IPS-18a (cell line): ENCODE data around the gene ODAD3.

Source experiments
- H3K27ac ChIP-seq: one replicate; pipeline ENCODE4 v1.5.1; 2013; ENCODE audit warnings: low read length
- H3K27me3 ChIP-seq: one replicate; pipeline ENCODE4 v1.6.1; 2013; ENCODE audit warnings: mild to moderate bottlenecking, low read length; ENCODE audit not compliant: control insufficient read depth, insufficient read depth
- H3K36me3 ChIP-seq: one replicate; pipeline ENCODE4 v1.6.1; 2013; ENCODE audit warnings: low read depth, low read length; ENCODE audit not compliant: control insufficient read depth
- H3K4me1 ChIP-seq: one replicate; pipeline ENCODE4 v1.6.1; 2013; ENCODE audit warnings: low read depth, low read length; ENCODE audit not compliant: control insufficient read depth
- H3K4me3 ChIP-seq: one replicate; pipeline ENCODE4 v1.5.1; 2013; ENCODE audit warnings: low read length
- H3K9ac ChIP-seq: one replicate; pipeline ENCODE4 v1.6.1; 2013; ENCODE audit warnings: mild to moderate bottlenecking, low read length, moderate library complexity
- H3K9me3 ChIP-seq: one replicate; pipeline ENCODE4 v1.6.1; 2013; ENCODE audit warnings: low read depth, low read length; ENCODE audit not compliant: control insufficient read depth

ODAD3 gene

DNA sequence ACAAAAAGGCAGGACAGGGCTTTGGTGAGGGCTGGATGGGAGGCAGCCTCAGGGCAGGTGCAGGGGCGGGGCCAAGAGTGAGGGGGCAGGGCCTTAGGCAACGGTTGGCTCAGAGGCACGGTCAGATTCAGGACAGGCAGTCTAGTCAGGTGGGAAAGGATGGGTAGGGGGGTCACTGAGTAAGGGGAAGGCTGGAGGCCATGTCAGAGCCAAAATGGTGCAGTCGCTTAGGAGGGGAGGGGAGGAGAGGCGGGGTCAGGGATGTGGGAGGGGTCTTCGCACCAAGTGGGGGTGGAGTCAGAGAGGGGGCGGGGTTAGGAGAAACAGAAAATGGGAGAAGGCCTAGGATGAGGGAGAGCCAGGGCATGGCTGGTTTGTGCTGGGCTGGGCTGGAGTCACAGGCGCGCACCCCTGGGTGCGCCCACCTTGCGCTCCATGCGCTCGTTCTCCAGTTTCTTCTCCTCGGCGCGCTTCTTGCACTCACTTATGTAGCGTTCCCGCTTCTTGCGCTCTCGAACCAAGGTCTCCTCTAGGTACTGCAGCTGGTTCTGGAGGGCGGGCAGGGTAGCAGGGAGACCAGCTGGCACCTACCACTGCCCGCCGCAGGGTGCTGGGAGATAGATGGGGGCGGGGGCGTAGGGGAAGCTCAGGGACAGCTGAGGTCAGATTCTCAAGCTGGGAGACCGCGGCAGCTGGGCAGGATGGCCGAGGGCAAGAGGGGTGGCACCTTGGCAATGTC is 9.0 kb downstream of the ODAD3 start:
- Histone ChIP-seq H3K4me3 (no peak overlapping the region), H3K9ac (no peak overlapping the region), H3K36me3 (no peaks in the 10 kb centered on the region), H3K27me3 (peaks cover 20% of the 10 kb centered on the region), H3K9me3 (no peaks in the 10 kb centered on the region), H3K27ac (no peak overlapping the region), H3K4me1 (no peaks in the 10 kb centered on the region)

DNA sequence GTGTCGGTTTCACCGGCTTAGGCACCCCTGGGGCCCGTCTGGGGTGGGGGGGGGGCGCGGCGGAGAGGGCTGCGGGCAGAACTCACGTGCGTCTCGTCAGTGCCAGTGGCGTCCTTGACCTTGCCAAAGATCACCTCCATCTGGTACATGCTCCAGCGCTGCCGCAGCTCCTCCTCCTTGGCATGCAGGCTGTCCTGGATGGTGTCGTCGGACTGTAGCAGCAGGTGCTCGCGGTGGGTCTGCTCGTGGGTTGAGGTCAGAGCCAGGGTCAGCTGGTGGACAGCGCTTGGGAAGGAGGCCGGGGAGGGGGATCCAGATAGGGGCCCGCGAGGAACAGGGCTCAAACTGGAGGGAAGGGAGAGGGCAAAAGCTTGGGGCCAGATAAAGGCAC is 11.1 kb downstream of the ODAD3 start:
- H3K9ac ChIP-seq: no peak overlapping the region
- H3K27ac ChIP-seq: no peak overlapping the region
- H3K4me3 ChIP-seq: no peak overlapping the region
- H3K4me1 ChIP-seq: peaks cover 3% of the 10 kb centered on the region
- peaks cover 39% of the 10 kb centered on the region for H3K27me3 ChIP-seq
- no peaks in the 10 kb centered on the region for H3K36me3 ChIP-seq
- H3K9me3 ChIP-seq: no peaks in the 10 kb centered on the region

- H3K9ac ChIP-seq: no peak overlapping the region
- H3K27ac ChIP-seq: no peak overlapping the region
- no peaks in the 10 kb centered on the region for H3K36me3 ChIP-seq
- H3K9me3 ChIP-seq: no peaks in the 10 kb centered on the region
- peaks cover 3% of the 10 kb centered on the region for H3K4me1 ChIP-seq
- H3K4me3 ChIP-seq: no peak overlapping the region
- peaks cover 42% of the 10 kb centered on the region for H3K27me3 ChIP-seq
These were observed 11.6 kb downstream of the ODAD3 start for GRCh38 chr19:11423164-11423790.

GRCh38 chr19:11422163-11423065 is 12.5 kb downstream of the ODAD3 start:
- Histone ChIP-seq H3K4me3 (peak overlapping the region; percentile 61), H3K27ac (no peak overlapping the region), H3K27me3 (peaks cover 42% of the 10 kb centered on the region), H3K9ac (no peak overlapping the region), H3K36me3 (no peaks in the 10 kb centered on the region), H3K4me1 (peaks cover 3% of the 10 kb centered on the region), H3K9me3 (no peaks in the 10 kb centered on the region)

DNA sequence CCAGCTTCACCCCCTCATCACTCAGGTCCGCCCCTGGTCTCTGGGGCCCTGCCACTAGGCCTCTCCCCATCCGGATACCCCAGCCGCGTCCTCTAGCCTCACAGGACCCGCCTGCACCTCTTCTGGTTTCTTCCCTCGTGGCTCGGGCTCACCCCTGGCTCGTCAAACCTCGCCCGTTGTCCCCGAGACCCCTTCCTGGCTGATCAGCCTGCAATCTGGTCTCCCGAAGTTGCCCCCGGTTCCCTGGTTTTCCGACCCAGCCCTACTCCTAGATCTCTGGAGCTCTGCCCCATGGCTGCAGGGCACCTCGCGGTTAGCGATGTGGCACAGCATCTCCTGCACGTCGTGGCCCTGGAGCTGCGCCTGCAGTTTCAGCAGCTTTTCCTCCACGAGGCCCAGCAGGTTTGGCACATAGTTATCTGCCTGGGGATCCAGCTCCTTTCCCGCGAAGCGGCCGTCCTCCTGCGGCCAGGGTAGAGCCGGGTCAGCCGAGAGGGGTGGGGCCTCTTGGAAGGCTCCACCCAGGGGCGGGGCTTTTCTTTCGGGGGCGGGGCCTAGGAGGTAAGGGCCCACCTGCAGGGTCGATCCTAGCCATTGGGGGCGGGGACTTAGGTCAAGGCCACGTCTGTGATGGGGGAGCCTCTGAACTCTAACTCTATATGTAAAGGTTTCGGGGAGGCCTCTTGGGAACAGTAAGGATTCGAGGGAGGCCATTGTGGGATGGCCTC is 13.4 kb downstream of the ODAD3 start:
- Histone ChIP-seq H3K36me3 (no peaks in the 10 kb centered on the region), H3K9ac (peak overlapping the region; percentile 21), H3K27ac (no peak overlapping the region), H3K27me3 (peaks cover 42% of the 10 kb centered on the region), H3K4me1 (peaks cover 3% of the 10 kb centered on the region), H3K4me3 (peak overlapping the region; percentile 61), H3K9me3 (no peaks in the 10 kb centered on the region)

GRCh38 chr19:11420429-11421370 is 14.2 kb downstream of the ODAD3 start:
- H3K9me3 ChIP-seq: no peaks in the 10 kb centered on the region
- no peak overlapping the region for H3K27ac ChIP-seq
- H3K4me1 ChIP-seq: peaks cover 3% of the 10 kb centered on the region
- peak overlapping the region; percentile 61 for H3K4me3 ChIP-seq
- H3K27me3 ChIP-seq: peaks cover 42% of the 10 kb centered on the region
- no peak overlapping the region for H3K9ac ChIP-seq
- no peaks in the 10 kb centered on the region for H3K36me3 ChIP-seq

- peaks cover 42% of the 10 kb centered on the region for H3K27me3 ChIP-seq
- peaks cover 3% of the 10 kb centered on the region for H3K4me1 ChIP-seq
- no peaks in the 10 kb centered on the region for H3K9me3 ChIP-seq
- H3K36me3 ChIP-seq: no peaks in the 10 kb centered on the region
- H3K27ac ChIP-seq: no peak within 1 kb of the TSS
- H3K4me3 ChIP-seq: peak within 1 kb of the TSS; percentile 87
- H3K9ac ChIP-seq: peak within 1 kb of the TSS; percentile 50
These were observed 16.1 kb downstream of the ODAD3 start, which contains the start of gene RGL3 for GRCh38 chr19:11418549-11419506. Gene RGL3, minus strand, starts transcription at chr19:11419314. Its CDS starts 36 bp downstream, at chr19:11419278.

DNA sequence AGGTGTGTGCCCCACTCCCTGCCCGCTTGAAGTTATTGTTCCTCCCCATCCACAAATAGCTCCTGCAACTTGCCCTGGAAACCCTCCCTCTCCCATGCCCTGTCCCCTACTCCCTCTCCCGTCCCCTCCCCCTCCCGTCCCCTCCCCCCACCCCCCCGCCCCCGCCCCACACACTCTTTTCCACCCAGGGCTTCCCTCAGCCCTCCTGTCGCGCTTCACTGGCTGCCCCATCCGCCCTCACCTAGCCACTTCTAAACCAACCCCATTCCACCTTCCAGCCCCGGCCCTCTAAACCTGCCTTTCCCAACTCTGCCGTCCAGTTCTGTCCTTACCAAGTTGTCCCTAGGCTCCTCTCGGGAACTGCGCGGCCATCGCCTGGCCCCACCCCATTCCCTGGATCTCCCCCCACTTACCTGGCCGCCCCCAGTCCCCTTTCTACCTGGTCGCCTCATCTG is 16.8 kb downstream of the ODAD3 start:
- H3K9me3 ChIP-seq: no peaks in the 10 kb centered on the region
- H3K27me3 ChIP-seq: peaks cover 35% of the 10 kb centered on the region
- H3K27ac ChIP-seq: no peak overlapping the region
- H3K4me1 ChIP-seq: peaks cover 3% of the 10 kb centered on the region
- peak overlapping the region; percentile 87 for H3K4me3 ChIP-seq
- H3K9ac ChIP-seq: peak overlapping the region; percentile 50
- no peaks in the 10 kb centered on the region for H3K36me3 ChIP-seq

DNA sequence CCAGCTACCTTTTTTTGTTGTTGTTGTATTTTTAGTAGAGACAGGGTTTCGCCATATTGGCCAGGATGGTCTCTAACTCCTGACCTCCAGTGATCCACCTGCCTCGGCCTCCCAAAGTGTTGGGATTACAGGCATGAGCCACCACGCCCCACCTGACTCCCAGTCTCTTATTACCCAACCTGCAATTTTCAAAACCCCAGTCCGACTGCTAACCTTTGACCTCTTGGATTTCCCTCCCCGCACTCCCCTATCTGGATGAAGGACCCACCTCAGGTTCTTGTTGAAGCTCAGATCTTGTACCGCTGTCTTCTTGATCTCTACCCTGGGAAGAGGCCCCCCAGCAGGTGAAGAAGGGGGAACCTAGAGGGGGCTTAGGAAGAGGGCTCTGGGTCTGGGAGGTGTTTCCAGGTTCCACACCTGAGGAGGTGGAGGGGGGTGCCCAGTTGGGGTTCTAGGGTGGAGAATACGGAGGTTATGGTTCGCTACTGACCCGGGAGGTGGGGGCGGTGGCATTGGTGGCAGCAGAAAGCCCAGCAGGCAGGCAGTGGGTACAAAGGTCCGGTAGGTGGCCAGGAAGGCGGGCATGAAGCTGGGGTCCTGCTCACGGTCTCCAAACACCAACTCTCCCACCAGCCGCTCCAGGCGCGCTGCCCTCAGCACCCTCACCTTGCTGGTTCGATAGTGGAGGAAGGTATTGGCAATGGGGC is 18.4 kb downstream of the ODAD3 start:
- H3K9ac ChIP-seq: no peak overlapping the region
- no peaks in the 10 kb centered on the region for H3K9me3 ChIP-seq
- H3K27me3 ChIP-seq: peaks cover 29% of the 10 kb centered on the region
- H3K27ac ChIP-seq: no peak overlapping the region
- no peaks in the 10 kb centered on the region for H3K36me3 ChIP-seq
- H3K4me1 ChIP-seq: peaks cover 3% of the 10 kb centered on the region
- H3K4me3 ChIP-seq: no peak overlapping the region
